ENCODE results near the gene KREMEN1. TPM values are rescaled to one million over a fixed set of nuclear protein-coding genes. Genes with fewer than 3 reads are reported as not detected.

KREMEN1 gene
- total and polyA plus RNA-seq, 2 of the 4 experiments (the other 2 are of a cell fraction): 2.9 to 4.6 TPM

GRCh38 chr22:29069463-29069862 is 3.4 kb upstream of the KREMEN1 start:
- H2BK20ac ChIP-seq (ENCODE audit: low read depth, low read length): no peak overlapping the region
- no peaks in the 10 kb centered on the region for H3K9me3 ChIP-seq (ENCODE audit: control insufficient read depth, insufficient read depth, low read length)
- dilution Hi-C loops (cut with HindIII; ENCODE audit: low sequenced_read_pairs, unreplicated experiment): no loop called here
- no peak overlapping the region for H3K4ac ChIP-seq (ENCODE audit: low read depth, low read length)
- no peak overlapping the region for H3K4me2 ChIP-seq (ENCODE audit: low read depth, low read length)
- H3K18ac ChIP-seq (ENCODE audit: low read depth, low read length): no peak overlapping the region
- WGBS, 2 experiments (ENCODE audit: extremely low coverage in 2 of 2, insufficient read length in 1 of 2): 67% methylated on average over 2 of the region's 4 CpGs; no CpG with 5 or more reads in 1 of the 2 experiments
- peaks cover 30% of the 10 kb centered on the region for H3K27me3 ChIP-seq (ENCODE audit: control insufficient read depth, insufficient read depth, low read length)
- H3K23ac ChIP-seq (ENCODE audit: low read depth, low read length): no peak overlapping the region
- ATAC-seq (ENCODE audit: low read depth) (no peak), DNase-seq (no peak)
- H4K91ac ChIP-seq (ENCODE audit: insufficient read depth, low read depth, low read length): no peak overlapping the region
- TF ChIP-seq ELK1 (IDR thresholded peaks at IDR 0.05; ENCODE audit: borderline replicate concordance, low read depth, low read length): no peak
- no peak for TF ChIP-seq CTCF (conservative IDR thresholded peaks at IDR 0.05; ENCODE audit: low read depth, low read length)
- TF ChIP-seq POLR2A (IDR thresholded peaks at IDR 0.05; ENCODE audit: low read depth, low read length): no peak
- TF ChIP-seq RCOR1 (IDR thresholded peaks at IDR 0.05; ENCODE audit: insufficient replicate concordance, low read length): no peak
- ChIA-PET CTCF (interaction anchor here (0.6 to 0.9 kb wide), 2 partner anchors 10 to 26 kb away, joined by 3 to 4 read pairs; no protein-coding TSS in a partner anchor), POLR2A (ENCODE audit: unreplicated experiment) (no interaction called here)
- H2BK120ac ChIP-seq (ENCODE audit: low read depth, low read length): no peak overlapping the region
- H2AK5ac ChIP-seq (ENCODE audit: low read depth, low read length): no peak overlapping the region
- in situ Hi-C loops (cut with MboI; ENCODE audit: low sequenced_read_pairs): no loop called here
- H2BK5ac ChIP-seq (ENCODE audit: low read depth, low read length, poor library complexity, severe bottlenecking): no peak overlapping the region
- peak overlapping the region; percentile 41 for H2AFZ ChIP-seq (replicated peaks; ENCODE audit: low read length, poor library complexity)
- no peak overlapping the region for H2AK9ac ChIP-seq (replicated peaks; ENCODE audit: low read depth, low read length, poor library complexity)
- no peak overlapping the region for H3K27ac ChIP-seq (ENCODE audit: insufficient read depth, low read length)
- BruUV-seq (replicated peaks): no TSS peak
- no peaks in the 10 kb centered on the region for H3K79me1 ChIP-seq (ENCODE audit: low read depth in 1 of 2, low read length in 2 of 2)
- no peak overlapping the region for H3K14ac ChIP-seq (replicated peaks; ENCODE audit: low read depth, low read length)
- peaks cover 2% of the 10 kb centered on the region; the same call in 1 of the 2 replicates for H3K9me1 ChIP-seq (ENCODE audit: insufficient read depth, low read length)
- intact Hi-C loops (cut with micrococcal nuclease): no loop called here
- H2BK15ac ChIP-seq (ENCODE audit: low read depth, low read length): no peak overlapping the region
- H4K20me1 ChIP-seq (ENCODE audit: insufficient read depth, low read length): no peaks in the 10 kb centered on the region
- no peak overlapping the region for H4K8ac ChIP-seq (ENCODE audit: low read depth in 2 of 2, low read length in 2 of 2)
- H3K56ac ChIP-seq (ENCODE audit: extremely low read depth, insufficient read depth, low read length): no peak overlapping the region
- no peaks in the 10 kb centered on the region for H3K36me3 ChIP-seq (ENCODE audit: control insufficient read depth, insufficient read depth, low read length)
- no peaks in the 10 kb centered on the region for H3K4me1 ChIP-seq (ENCODE audit: control insufficient read depth, insufficient read depth, low read length)
- no peak overlapping the region for H4K5ac ChIP-seq (ENCODE audit: low read depth, low read length)
- H3K9ac ChIP-seq (ENCODE audit: low read depth, low read length): no peak overlapping the region
- H3K4me3 ChIP-seq (ENCODE audit: insufficient read depth, low read depth, low read length): no peak overlapping the region
